Stimulated activated CD4-positive, alpha-beta T cell treated with anti-CD3 and anti-CD28 coated beads, Interleukin-1b, Interleukin-23, amount 100 ng/mL, for 48 hours (primary cell): ENCODE data around the gene ORC1.

Experiments used
- DNase-seq: peaks from one replicate; pipeline ENCODE4 v3.0.0-alpha.2; 2020

Gene ORC1

DNA sequence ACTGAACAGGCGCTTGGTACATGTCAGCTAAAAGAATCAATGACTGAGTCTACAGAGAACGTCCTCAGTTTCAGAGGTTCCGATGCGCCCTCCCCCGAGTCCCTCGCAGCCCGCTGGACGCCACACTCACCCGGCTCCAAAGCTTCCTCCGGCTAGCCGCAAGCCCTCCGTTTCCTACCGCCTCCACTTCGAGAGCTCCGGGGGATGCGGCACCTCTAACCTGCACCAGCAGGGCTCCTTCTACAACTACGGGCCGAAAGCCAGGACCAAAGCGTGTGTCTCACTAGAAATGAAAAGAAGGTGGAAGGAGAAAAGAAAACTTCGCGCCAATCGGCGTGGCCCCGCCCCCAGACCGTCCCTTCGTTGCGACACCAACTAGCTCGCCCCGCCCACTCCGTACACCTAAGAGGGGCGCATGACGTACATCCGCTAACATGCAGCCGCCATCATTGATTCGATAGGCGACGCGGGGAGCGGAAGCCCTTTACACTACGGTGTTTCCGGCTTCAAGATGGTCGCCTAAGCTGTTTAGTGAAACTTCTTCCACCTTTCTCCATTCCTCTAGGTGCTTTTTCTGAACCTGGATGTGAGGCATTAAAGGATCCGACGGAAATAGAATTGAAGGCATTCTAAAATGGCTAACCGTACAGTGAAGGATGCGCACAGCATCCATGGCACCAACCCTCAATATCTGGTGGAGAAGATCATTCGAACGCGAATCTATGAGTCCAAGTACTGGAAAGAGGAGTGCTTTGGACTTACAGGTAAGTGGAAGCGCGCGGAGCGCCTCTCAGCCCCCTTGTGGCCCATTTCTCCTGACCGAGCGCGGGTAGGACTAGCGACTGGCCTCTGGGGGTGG, at the start of gene ORC1, which contains the start of gene PRPF38A:
ORC1 (minus strand) TSS at position 308 of the 859 bp plus-strand sequence. CDS start 2,200 bp downstream, outside the sequence.
PRPF38A (plus strand) TSS at position 487 of the 859 bp plus-strand sequence; CDS start at position 635, 148 bp downstream.
- peak; percentile 98 for DNase-seq

DNA sequence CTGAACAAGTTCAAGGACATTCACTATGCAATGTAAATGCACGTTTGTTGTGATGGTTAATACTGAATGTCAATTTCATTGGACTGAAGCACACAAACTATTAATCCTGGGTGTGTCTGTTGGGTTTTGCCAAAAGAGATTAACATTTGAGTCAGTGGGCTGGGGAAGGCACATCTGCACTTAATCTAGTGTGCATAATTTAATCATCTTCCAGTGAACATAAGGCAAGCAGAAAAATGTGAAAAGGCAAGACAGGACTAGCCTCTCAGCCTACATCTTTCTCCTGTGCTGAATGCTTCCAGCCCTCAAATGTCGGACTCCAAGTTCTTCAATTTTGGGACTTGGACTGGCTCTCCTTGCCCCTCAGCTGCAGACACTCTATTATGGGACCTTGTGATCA, 40.2 kb upstream of the ORC1 start:
- DNase-seq = no peak

DNA sequence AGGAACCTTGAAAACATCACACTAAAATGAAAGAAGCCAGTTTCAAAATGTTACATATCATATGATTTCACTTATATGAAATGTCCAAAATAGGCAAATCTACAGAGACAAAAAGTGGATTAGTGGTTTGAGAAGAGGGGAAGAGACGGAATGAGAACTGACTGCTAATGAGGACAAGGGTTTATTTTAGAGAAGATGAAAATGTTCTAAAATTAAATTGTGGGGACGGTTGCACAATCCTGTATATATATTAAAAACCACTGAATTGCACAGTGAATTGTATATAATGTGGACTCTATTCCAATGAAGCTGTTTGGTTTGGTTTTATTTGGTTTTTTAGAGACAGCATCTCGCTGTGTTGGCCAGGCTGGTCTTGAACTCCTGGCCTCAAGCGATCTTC, 35.8 kb upstream of the ORC1 start:
- no peak for DNase-seq

DNA sequence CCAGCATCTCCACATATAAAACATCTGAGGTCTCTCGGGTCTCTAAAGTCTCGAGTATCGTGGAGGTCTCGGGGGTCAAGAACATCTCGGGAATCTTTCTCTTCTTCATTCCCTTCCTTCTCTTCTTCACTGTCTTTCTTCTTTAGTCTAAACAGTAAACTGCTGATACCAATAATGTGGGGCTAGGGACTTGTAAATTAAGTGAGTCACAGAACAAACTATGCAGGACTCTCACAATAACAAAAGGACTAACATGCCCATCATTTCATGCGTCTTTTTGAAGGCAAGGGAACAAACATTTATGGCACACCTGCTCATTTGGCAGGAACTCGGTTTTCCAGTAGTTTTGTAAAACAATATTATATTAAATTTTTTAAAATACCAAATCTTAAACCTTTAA, 32.6 kb upstream of the ORC1 start:
- no peak for DNase-seq

DNA sequence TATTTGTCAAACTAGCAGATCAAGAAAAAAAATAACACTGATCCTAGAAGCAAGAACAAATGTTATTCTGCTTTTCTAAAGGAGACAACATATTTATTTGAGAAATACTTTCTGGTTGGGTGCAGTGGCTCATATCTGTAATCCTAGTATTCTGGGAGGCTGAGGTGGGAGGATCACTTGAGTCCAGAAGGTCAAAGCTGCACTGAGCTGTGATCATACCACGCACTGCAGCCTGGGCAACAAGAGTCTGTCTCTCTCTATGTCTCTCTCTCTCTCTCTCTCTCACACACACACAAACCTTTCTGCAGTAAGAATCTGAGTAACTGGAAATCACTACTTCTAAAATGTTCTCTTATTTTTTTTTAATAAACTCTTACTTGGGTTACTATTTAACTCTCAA, 31.4 kb upstream of the ORC1 start:
- DNase-seq = no peak

DNA sequence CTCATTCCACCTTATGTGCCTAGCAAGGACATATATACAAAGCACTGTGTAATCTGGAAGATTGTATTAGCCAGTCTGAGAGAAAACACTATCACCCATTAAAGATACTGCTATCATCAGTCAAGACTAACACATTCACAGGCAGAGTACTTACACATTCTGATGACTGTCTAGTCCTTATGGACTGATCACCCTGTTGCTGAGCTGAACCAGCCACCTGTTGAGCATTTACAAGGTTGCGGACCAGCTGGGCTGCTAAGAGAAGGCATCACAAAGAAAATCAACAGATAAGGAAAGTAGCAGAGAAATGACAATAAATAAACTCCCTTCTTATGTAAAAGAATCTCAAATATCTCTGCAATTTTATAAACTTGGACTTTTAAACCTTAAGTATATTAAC, 31.0 kb upstream of the ORC1 start:
- no peak for DNase-seq

DNA sequence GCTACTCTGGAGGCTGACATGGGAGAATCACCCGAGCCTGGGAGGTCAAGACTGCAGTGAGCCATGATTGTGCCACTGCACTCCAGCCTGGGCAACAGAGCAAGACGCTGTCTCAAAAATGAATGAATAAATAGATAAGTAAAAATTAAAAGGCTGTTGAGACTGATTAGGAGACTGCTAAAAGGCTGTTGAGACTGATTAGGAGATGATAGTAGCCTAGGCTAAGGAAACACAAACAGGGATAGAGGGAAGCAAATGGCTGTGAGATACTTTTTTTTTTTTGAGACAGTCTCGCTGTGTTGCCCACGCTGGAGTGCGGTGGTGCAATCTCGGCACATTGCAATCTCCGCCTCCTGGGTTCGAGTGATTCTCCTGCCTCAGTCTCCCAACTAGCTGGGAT, 28.6 kb upstream of the ORC1 start:
- no peak for DNase-seq

DNA sequence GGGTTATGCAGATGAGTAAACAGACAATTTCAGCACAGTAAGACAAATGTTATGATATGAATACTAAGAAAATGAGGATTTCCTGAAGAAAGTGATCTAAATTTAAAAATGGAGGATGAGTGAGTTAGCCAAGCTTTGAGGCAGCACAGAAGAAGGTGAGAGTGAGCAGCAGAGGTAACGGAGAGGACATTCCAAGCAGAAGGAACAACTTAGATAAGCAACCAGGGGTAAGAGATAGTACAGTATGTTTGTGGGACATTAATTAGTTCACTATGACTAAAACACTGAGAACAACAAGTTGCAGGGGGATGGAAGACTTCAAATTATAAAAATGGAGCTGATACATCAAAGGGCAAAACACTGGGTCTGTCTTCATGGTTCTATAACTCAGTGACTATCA, 22.9 kb upstream of the ORC1 start:
- no peak for DNase-seq

DNA sequence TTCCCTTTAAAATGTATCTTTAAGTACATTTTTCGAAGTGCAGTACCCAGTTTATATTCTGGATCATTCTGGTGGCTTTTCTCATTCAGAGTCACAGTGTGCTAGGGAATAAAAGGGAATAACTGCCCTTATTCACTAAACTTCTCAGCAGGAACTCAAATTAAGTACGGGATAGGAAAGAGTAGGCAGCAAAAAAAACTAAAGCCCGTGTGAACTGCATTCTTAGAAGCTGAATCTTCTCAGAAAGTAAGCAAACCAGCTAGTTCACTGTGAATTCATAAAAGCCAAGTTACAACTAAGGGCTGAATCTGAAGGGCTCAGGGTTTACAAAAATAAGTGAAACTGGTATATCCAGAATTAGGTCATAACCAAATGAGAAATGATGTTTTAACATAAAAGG, 22.1 kb upstream of the ORC1 start:
- DNase-seq = no peak

DNA sequence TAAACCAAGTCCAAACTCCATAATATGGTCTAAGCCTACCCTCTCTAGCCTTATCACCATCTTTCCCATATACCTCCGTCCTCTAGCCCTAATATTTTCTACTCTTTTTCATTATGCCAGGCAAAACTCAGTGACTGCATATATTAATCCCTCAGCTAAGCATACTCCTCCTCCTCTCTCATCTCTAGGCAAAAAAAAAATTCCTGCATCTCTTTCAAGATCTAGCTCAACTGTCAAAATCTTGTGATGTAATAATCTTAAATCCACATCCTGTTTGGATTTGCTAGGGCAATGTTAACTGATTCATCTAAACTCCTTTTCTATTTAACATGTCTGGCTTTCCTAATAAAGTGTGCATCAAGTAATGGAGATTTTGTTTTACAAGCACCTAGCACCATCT, 20.6 kb upstream of the ORC1 start:
- DNase-seq = no peak

DNA sequence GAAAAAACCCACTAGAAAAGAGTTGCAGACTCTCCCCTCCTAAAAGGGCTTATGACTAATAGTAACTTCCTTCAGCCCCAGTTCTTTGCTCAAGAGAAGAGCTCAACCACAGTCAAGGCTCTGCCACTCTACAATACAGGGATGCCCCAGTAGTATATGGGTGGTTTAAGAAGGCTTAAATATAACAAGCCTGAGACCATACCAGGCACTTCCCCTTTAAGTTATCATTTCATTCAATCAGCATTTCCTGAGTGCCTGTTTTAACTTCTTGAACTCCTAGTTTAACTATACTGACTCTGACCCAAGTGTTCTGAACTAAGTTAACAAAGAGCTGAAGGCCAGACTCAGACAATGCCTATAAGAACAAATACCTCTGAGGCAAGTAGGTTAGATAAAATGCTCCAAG, 20.0 kb upstream of the ORC1 start:
- DNase-seq = no peak

DNA sequence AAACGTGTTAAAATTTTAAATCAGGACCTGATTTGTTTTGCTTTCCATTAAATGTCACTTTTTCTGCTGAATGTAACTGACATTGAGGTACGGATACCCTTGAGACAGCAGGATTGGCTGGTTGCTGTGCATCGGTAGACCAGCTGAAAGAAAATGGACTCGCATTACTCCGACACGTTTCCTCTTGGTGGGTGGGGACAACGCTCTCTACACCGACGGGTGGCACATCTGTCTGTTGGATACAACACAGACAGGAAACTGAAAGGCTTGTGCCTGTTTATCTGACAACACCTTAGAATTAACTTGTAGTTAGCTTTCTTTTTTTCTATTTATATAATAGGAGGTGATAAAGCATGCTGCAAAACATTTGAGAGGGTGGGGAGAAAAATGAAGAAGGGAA, 19.5 kb upstream of the ORC1 start:
- peak; percentile 69 for DNase-seq

DNA sequence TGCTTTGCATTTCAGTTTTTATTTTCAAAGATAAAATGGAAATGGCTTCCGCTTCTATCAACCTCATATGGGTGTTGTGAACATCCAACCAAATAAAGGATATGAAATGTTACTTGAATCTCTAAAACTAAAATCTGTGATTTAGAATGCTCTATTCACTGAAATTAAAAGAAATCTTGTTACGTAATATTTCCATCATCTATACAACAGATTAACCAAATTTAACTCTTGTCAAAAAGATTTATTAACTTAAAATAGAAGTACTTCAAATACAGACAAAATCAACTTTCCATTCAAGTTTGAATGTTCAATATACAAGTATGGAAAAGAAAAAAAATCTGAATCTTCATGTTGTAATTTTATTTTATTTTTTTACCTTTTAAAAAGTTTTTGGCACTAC, 18.8 kb upstream of the ORC1 start:
- DNase-seq = no peak

DNA sequence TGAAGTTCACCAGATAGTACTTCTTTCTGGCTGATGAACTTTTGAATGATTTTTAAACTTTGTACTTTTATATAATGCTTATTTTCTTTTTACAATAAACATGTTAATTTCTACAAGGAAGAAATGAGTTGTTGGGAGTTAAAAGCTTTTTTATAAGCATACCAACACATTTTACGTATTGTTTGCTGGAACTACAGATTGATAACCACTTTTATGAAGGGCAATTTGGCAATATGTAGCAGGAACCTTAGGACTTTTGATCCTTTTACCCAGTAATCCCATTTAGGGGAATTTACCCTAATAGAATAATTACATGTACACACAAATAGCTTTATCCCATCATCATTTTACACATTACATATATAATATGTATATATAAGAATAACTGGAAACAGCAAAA, 16.5 kb upstream of the ORC1 start:
- no peak for DNase-seq

DNA sequence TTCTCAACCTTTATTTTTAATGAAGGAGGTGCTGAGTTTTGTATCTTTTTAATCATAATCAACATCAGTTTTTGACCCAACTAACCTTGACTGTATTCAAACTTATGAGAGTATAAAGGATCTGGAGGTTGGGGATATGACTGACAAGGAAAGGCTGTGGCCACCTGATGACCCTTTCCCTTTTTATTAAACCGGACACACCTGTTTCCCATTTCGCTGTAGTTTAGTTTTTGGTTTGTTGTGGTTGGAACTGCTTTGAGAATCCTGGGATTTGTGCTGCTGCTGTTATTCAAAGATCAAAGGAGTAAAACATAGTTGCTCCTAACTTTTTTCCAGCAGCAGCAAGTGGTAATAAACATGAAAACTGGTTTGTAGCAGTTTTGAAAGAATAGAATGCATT, 12.6 kb upstream of the ORC1 start:
- no peak for DNase-seq

DNA sequence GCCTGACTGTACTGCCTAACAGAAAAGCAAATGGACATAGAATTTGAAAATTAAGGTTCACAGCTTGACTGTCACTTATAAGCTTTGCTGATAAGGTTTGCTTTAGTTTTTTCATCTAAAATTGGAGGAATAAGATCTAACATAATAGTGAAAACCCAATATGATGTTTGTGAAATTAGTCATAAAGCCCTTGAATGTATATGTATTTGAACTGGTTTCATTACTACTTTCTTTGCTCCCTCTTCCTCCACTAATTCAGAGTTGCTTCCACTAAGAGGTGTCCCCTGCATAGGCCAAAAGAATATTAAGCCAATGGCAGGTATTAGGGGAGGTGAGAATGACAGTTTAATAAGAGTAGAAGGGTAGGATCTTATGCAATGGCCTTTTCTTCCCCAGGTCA, 10.7 kb upstream of the ORC1 start:
- no peak for DNase-seq

DNA sequence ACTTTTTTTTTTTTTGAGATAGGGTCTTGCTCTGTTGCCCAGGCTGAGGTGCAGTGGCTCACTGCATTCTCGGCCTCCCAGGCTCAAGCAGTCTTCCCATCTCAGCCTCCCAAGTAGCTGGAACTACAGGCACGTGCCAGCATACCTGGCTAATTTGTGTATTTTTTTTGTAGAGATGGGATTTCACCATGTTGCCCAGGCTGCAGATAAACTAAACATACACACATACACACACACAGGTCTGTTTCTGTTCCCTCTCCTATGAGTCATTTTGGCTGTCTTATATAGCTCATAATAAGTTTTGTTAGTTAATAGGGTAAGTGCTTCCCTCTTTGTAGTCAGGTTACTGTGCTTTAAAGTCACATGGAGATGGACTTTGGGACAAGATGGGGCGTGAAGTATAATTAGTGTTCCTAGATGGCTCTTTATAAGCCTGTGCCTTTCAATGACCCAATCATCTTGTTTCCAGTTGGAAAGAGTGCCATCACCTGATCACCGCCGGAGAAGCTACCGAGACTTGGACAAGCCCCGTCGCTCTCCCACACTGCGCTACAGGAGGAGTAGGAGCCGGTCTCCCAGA, 9.3 kb upstream of the ORC1 start:
- DNase-seq = no peak

DNA sequence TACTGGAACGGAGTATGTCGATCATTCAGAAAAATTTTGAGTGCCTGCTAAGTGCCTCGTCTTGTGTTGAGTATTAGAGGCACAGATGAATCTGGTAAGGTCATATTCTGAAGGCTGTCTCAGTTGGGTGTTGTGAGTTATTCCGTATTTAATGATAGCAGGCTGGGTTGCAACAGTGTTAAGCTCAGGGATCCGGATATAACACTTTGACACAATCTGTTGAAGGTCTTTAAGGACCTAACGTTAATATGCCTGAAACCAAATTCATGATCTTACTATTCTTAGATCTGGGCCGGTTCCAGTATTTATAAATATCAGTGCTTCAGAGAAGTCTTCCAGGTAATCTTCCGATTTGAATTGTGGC, 734 bp upstream of the ORC1 start:
- DNase-seq = no peak

DNA sequence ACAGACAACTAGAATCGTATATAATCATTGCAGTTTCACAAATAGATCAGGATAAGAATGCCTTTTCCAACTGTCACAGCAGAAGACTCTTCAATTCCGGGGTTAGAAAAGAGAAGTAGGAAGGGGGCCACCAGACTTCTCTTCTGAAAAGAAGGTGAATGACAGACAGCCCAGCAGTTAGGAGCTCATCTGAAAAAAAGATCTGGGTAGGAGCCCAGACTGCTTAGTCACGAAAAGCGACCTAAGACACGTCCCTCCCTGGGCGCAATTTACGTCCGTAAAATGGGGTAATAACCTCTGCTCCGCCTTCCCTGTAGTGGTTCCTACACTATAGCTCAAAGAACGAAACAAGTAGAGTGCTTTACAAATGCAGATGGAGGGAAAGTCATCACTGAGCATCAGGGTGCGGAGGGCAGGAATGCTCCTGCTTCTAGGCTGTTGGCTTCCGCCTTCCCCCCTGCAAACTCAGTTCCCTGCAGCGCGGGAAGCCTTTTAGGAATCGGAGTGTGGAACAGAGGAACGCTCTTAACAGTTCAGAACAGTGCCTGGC, 582 bp downstream of the ORC1 start:
- peak; percentile 68 for DNase-seq

DNA sequence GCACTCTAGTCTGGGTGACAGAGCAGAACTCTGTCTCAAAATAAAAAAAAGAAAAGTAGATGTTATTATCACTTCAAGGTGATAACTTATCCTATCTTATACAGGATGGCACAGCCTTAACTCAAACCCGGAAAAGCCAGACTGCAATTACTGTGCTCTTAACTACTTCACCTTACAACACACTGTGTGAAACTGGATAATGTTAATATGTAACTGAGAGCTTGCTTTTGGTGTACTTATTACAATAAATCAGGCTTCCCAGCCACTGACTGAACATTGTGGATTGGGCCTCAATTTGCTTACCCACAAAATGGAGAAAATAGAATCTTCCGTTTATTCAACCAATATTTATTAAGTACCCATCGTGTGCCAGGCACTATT, 1.4 kb downstream of the ORC1 start:
- no peak for DNase-seq

DNA sequence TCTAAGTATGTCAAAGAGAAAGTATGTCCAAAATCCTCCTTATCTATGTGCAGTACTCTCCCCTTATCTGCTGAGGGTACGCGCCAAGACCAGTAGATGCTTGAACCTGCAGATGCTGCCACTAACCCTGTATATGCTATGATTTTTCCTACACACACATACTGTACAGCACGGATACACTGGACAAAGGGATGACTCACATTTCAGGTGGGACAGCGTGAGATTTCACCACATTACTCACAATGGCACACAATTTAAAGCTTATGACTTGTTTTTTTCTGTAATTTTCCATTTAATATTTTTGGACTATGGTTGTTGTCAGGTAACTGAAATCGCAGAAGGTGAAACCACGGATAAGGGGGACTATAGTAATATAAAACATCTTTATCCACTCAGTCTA, 4.1 kb downstream of the ORC1 start:
- DNase-seq = no peak

DNA sequence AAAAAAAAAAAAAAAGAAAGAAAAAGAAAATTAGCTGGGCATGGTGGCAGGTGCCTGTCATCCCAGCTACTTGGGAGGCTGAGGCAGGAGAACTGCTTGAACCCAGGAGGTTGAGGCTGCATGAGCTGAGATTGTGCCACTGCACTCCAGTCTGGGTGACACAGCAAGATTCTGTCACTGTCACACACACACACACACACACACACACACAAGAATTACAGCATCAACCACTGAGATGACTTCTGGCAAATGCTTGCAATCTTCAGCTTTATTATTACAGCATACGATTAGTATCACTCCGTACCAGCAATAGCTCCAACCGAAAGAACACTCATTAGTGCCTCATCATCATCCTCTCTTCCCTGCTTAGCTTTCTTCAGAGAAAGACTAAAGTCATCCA, 4.6 kb downstream of the ORC1 start:
- DNase-seq = no peak

DNA sequence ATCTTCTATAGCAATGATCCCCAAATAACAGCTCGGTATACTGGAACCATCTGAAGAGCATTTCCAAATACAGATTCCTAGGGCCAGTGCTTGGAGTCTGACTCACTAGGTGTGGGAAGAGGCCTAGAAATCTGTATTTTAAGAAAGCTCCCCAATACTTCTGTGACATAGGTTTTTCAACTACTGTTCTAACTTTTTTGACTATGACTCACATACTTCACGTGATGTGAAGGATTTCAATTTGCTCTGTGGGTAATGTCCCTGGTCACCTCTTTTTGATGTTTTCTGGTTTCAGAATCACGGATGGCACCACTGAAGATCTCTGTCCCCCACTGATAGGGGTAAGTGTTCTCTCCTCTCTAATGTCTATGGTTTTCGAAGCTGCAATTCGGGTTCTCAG, 11.0 kb downstream of the ORC1 start:
- DNase-seq = no peak

DNA sequence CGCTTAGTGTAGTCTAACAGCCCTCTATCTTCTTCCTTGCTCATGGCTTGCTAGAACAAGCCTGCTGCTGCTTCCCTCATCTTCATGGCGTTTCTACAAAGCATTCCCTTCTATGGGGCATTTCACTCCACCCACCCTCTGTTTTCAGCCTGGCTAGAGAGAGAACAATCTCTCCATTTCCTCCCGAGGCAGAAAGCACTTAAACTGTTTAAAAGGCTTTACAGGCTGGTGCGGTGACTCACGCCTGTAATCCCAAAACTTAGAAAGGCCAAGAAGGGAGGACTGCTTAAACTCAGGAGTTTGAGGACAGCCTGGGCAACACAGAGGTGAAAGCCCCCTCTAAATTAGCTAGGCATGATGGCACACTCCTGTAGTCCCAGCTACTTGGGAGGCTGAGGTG, 17.8 kb downstream of the ORC1 start:
- DNase-seq = no peak

DNA sequence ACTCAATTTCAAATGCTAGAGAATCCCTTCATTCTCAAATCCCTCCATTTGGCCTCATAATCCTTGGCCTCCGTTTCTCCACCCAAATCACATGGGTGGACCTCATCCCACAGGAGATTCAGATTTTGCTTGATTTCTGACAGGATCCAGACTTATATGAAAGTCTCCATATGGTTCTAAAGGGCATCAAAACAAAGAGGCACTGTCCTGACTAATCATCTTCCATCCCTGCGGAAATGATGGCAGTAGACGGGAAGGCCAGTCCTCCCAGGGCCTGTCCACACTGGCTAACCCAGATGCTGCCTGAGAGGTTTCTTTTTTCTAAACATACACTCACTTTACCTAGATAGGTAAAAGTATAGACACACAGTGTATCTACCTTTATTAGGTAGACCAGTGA, 18.8 kb downstream of the ORC1 start:
- no peak for DNase-seq
